DMS 273 (cell line): ENCODE data around the gene BNC1.
"Not testable (repeated sequence)": the region's sequence is repeated elsewhere in the genome, so short reads cannot be mapped to it uniquely, and the experiment has no call there.

Source experiments
- DNase-seq: peaks from one replicate; lab custom pipeline; 2025; ENCODE audit not compliant: unreplicated experiment; lab: John Stamatoyannopoulos, UW

BNC1 gene

DNA sequence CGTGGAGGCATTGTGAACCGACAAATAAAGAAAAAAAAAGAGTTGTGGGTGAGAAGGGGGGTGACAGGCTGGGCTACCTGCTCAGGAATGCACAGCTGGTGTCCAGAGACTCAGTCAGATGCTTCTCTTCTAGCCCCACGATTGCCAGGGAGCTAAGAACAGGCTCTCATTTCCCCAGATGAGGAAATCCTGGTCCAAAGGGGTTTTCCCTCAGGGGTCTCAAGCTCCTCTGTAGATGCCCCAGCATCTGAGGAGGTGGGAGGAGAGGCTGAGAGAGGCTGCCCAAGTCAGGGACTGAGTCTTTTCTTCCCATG lies 35.5 kb downstream of the BNC1 start:
- no peak for DNase-seq

DNA sequence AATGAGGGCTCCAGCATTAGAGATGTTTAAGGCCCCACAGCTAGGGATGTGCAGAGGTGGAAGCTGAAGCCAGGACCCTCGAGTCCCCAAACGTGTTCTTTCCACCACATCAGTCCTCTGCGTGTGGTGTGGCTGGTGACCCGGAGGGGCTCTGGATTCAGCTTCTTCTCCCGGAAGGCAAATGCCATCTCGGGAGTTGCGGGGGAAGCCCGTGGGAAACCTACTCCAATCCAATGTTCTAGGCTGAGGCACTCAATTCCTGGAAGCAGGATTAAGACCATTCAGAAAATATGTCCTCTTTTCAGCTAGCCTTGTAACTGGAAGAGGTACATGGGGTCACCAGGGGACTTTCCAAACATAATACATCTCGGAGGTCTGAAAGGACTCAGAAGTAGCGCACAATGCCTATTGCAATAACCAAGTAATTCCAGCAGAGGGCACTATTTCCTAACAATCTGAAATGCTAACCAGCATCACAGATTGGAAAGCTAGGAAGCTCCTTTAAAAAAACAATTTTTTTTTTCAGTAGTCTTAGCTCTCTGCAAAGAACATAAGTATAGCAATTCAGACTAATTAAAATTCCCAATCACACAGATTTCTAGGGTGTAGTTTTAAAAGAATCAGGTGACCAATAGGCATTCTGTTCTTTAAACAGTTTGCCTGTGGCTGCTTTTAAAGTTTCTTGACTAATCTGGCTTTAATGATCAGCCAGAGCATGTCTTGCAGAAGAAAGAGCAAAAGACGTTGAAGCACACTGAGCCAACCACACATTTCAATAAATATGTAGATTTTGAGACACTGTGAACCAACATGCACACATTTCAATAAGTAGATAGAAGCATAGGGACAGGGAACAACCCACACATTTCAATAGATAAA lies 36.1 kb downstream of the BNC1 start:
- DNase-seq: peak; percentile 80

DNA sequence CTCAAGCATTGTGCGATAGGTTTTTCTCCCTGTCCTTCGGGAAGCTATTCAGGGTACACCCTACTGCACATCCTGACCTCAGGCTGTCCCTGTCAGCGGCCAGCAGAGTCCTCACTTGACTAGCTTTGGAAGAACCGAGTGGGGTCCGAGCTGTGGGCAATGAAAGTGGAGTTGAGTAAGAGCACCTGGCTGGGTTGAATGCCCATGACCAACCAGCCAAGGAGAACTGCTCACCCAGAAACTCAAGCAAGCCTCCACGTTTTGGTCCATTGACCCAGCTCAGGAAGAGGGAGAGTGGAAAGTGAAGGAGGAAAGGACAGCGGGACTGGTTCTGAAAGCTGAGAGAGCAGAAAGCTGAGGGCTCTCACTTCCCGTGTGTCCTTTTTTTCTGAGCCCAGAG lies 40.8 kb downstream of the BNC1 start:
- DNase-seq: no peak

DNA sequence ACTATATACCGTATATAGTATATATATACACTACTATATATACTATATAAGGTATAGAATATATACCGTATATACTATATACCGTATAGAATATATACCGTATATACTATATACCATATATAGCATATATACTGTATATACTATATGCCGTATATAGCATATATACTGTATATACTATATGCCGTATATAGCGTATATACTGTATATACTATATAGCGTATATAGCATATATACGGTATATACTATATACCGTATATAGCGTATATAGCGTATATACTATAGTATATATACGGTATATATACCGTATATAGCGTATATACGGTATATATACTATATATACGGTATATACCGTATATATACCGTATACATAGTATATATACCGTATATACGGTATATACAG lies 54.2 kb downstream of the BNC1 start:
- no peak for DNase-seq

DNA sequence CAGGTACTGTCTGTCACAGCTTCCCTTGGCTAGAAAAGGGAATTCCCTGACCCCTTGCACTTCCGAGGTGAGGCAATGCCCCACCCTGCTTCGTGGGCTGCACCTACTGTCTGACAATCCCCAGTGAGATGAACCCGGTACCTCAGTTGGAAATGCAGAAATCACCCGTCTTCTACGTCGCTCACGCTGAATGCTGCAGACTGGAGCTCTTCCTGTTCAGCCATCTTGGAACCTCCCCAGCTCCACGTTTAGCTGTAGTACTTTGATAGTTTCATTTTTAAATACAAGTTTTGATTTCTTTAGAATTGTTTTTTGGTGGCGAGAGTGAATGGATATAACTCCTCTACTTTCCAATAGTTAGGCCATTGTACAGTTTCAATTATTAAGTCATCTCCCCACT lies 59.0 kb downstream of the BNC1 start:
- no peak for DNase-seq

DNA sequence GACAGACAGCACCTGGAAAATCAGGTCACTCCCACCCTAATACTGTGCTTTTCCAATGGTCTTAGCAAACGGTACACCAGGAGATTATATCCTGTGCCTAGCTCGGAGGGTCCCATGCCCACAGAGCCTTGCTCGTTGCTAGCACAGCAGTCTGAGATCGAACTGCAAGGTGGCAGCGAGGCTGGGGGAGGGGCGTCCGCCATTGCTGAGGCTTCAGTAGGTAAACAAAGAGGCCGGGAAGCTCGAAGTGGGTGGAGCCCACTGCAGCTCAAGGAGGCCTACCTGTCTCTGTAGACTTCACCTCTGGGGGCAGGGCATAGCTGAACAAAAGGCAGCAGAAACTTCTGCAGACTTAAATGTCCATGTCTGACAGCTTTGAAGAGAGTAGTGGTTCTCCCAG lies 62.7 kb downstream of the BNC1 start:
- DNase-seq: not testable (repeated sequence)

DNA sequence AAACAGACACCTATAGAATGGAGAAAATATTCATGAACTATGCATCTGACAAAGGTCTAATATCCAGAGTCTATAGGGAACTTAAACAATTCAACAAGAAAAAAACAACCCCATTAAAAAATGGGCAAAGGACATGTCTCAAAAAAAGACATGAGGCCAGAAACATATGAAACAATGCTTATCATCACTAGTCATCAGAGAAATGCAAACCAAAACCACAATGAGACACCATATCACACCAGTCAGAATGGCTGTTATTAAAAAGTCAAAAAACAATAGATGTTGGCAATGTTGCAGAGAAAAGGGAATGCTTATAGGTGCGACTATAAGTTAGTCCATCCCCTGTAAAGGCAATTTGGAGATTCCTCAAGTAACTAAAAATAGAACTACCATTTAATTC lies 65.4 kb downstream of the BNC1 start:
- DNase-seq: no peak

DNA sequence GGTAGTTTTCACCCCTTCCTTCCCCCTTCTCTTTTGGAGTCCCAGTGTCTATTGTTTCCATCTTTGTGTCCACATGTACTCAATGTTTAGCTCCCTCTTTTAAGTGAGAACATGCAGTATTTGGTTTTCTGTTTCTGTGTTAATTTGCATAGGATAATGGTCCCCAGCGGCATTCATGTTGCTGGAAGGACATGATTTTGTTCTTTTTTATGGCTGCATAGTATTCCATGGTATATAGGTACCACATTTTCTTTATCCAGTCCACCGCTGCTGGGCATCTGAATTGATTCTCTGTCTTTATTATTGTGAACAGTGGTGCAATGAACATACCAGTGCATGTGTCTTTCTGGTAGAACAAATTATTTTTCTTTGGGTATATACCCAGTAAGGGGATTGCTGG lies 69.2 kb downstream of the BNC1 start:
- DNase-seq: no peak

DNA sequence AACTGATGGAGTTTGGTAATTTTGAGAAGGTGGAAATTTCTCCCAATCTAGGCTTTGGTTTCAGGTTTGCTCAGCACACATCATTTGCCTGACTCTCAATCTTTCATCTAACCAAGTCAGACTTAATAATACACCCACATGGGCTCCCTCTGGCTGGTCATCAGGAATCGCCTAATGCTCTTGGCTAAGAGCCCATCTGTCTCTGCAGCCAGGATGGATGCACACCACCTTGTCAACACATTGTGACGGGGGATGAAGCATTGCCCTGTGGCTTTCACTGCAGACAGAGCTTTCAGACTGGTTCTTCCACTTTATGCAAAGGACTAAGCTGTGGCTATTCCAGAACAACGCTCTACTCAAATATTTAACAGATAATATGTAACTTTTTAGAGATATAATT lies 73.8 kb downstream of the BNC1 start:
- DNase-seq: peak; percentile 19

DNA sequence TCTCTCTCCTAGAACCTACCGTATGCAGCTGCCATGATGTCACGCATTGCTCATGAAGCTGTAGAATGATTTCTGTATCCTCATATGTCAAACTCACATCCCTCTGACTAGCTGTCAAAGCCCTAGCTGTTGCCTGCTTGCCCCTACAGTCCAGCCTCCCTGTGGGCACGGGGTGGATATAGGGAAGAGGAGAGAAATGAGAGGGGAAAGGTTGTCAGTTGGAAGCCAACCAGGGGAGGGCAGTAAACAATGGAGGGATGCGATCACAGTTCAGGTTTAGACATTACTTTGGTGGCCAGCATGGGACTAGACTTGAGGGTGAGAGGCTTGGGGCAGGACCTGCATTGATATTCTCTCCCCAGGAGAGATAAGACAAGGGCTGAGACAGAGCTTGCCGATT lies 75.1 kb downstream of the BNC1 start:
- no peak for DNase-seq

DNA sequence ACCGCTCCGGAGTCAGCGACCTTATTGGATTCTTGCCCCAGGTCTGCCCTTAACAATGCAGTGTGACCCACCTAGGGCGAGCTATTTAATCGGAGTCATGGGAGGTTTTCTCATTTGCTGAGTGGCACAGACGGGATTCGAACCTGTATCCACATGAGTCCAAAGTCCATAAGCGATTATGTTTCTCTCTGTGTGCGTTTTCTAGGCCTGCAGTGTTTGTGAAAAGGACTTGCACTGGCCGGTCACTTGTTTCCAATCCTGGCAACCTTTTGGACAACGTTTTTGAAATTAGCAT lies 76.2 kb downstream of the BNC1 start:
- DNase-seq: no peak

DNA sequence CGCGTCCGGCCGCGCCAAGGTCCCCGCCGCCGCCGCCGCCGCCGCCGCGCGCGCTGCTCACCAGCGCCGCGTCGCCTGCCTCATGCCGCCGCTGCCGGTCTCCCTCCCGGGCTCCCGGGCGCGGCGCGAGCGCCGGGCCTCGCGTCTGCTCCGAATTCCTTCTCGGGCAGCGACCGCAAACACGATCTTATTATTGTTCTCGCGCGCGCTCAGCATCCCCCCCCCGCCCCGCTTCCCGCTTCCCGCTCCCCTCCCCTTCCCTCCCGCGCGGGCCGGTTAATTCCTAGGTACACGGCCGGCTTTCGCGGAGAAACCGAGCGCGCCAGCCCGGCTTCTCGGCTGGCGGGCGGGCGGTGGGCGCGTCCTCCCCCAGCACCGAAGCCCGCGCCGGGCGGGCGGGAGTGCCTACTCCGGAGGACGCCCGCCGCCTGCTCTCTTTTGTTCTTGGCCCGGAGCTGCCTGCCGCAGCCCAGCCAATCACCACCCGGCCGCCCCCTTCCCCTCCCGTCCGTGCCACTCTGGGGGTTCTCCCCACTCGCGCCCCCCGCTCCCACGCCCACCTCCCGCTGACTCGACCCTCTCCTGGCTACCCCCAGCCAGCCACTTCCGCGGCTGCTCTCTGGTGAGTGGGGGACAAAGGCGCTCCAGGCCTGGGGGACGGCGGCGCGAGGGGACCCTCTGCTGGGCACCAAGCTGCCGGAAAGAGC lies 76.7 kb downstream of the BNC1 start, which contains the start of gene HDGFL3:
HDGFL3 (minus strand) TSS at position 164 of the 707 bp plus-strand sequence. CDS start 409 bp downstream, outside the sequence.
- DNase-seq: peak; percentile 77

DNA sequence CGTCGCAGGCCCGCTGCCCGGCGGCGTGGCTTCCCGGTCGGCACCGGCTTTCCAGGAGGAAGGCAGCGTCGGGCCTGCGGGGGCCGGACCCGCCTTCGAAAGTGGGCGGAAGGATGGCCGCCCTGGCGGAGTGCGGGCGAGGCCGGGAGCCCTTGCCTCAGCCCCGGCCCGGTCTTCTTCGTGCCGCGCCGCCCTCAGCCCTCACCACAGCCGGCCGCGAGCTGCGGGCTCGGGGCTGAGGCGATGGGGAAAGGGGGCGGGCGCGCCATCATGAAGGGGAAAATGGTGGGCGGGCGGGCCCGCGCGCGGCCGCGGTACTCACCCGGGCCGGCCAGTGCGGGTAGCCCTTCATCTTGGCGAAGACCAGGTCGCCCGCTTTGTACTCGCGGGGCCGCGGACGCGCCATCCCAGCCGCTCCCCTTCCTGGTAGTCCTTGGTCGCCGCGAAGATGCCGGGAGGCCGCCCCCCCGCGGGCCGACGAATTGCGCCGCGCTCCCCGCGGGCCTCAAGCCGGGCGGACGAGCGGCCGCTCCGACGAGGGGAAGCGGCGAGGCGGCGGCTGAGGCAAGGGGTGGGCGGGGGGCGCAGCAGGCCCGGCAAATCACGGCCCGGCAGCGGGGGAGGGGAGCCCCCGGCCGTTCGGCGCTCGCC lies 77.3 kb downstream of the BNC1 start:
- peak; percentile 73 for DNase-seq

DNA sequence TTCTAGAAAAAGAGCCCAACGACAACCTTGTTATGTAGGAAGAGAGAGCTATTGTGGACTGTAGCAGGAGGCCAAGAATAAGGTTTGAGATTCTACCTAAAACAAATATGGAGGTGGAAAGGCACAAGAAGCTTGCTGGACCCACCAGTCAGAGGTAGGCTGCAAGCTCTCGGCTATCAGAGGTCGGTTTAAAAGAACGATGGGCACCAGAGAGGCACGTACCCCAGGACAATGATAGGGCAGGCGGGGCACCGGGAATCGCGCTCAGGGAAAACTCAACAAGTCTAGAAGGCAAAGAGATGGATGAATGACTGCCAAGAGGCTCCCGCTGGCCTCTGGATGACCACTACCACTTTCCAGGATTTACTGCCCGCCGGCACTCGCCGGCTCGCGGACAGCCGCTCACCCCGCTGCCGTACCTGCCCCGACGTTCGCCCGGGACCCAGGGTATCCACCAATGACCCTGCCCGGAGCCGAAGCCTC lies 77.9 kb downstream of the BNC1 start:
- peak; percentile 37 for DNase-seq
